ENCODE data around the gene PNMT. TPM values are rescaled to one million over a fixed set of nuclear protein-coding genes. Genes with fewer than 3 reads are reported as not detected.
A peak's percentile ranks its signal among the peaks of the same experiment; 100 is the strongest.

The PNMT gene
- polyA plus RNA-seq, 1 experiment: not detected

GRCh38 chr17:39699818-39700147 lies 31.5 kb downstream of the PNMT start, which contains the start of gene ERBB2:
TSS of gene ERBB2 (plus strand) at chr17:39700064. CDS start at chr17:39700239, 175 bp downstream.
- POLR2A ChIA-PET: interaction anchor here (1.7 kb wide), 1 partner anchor 12 kb away, joined by 16 read pairs; the partner anchor contains the start of gene PGAP3
- H3K27me3 ChIP-seq (ENCODE audit: control insufficient read depth, insufficient read depth, low read length): no peaks in the 10 kb centered on the region
- TF ChIP-seq CTCF (IDR thresholded peaks at IDR 0.05; ENCODE audit: insufficient read depth, low read depth, low read length): no peak
- H3K36me3 ChIP-seq (ENCODE audit: control insufficient read depth, insufficient read depth, low read length): no peaks in the 10 kb centered on the region; the same call in 1 of the 2 replicates
- DNase-seq (ENCODE audit: low read depth): peak; percentile 33
- CTCF ChIA-PET: interaction anchor here (1.0 to 3.2 kb wide), 10 partner anchors 11 to 77 kb away, joined by 3 to 18 read pairs (median 5); partner anchors contain the start of genes MIEN1 and PGAP3
- peak within 1 kb of the TSS; percentile 84 for H3K4me3 ChIP-seq (ENCODE audit: low read depth, low read length)

GRCh38 chr17:39700148-39700987 lies 32.1 kb downstream of the PNMT start:
- ChIA-PET CTCF (interaction anchor here (1.0 to 3.2 kb wide), 12 partner anchors 10 to 78 kb away, joined by 3 to 18 read pairs (median 5); partner anchors contain the start of genes MIEN1 and PGAP3), POLR2A (interaction anchor here (1.7 kb wide), 1 partner anchor 12 kb away, joined by 16 read pairs; the partner anchor contains the start of gene PGAP3)
- H3K4me3 ChIP-seq (ENCODE audit: low read depth, low read length): peak overlapping the region; percentile 84
- H3K27me3 ChIP-seq (ENCODE audit: control insufficient read depth, insufficient read depth, low read length): no peaks in the 10 kb centered on the region
- H3K36me3 ChIP-seq (ENCODE audit: control insufficient read depth, insufficient read depth, low read length): no peaks in the 10 kb centered on the region; the same call in 1 of the 2 replicates
- no peak for DNase-seq (ENCODE audit: low read depth)
- no peak for TF ChIP-seq CTCF (IDR thresholded peaks at IDR 0.05; ENCODE audit: insufficient read depth, low read depth, low read length)

GRCh38 chr17:39701012-39701783 lies 32.9 kb downstream of the PNMT start:
- POLR2A ChIA-PET: no interaction called here
- TF ChIP-seq CTCF (IDR thresholded peaks at IDR 0.05; ENCODE audit: insufficient read depth, low read depth, low read length): no peak
- no peak for DNase-seq (ENCODE audit: low read depth)

GRCh38 chr17:39701784-39702422 lies 33.6 kb downstream of the PNMT start:
- no peak for TF ChIP-seq CTCF (IDR thresholded peaks at IDR 0.05; ENCODE audit: insufficient read depth, low read depth, low read length)
- DNase-seq (ENCODE audit: low read depth): no peak
- H3K36me3 ChIP-seq (ENCODE audit: control insufficient read depth, insufficient read depth, low read length): peaks cover under 1% of the 10 kb centered on the region
- no peak overlapping the region for H3K4me3 ChIP-seq (ENCODE audit: low read depth, low read length)
- ChIA-PET POLR2A (no interaction called here), CTCF (interaction anchor here (2.9 kb wide), 1 partner anchor 28 kb away, joined by 9 read pairs; the partner anchor contains the start of gene MIEN1)
- no peaks in the 10 kb centered on the region for H3K27me3 ChIP-seq (ENCODE audit: control insufficient read depth, insufficient read depth, low read length)

More at GRCh38 chr17:39701012-39701783, 32.9 kb downstream of the PNMT start:
- Histone ChIP-seq H3K36me3 (ENCODE audit: control insufficient read depth, insufficient read depth, low read length) (no peaks in the 10 kb centered on the region; the same call in 1 of the 2 replicates), H3K27me3 (ENCODE audit: control insufficient read depth, insufficient read depth, low read length) (no peaks in the 10 kb centered on the region), H3K4me3 (ENCODE audit: low read depth, low read length) (peak overlapping the region; percentile 84)
- CTCF ChIA-PET: interaction anchor here (1.2 to 3.2 kb wide), 6 partner anchors 28 to 79 kb away, joined by 3 to 18 read pairs (median 6); partner anchors contain the start of gene MIEN1
